HPDE6-E6E7 (cell line): ENCODE data around the gene LAMA2.

Experiments used
- DNase-seq: peaks from one replicate; pipeline ENCODE4 v3.0.0; 2011; ENCODE audit warnings: missing footprints; ENCODE audit errors: extremely low spot score

LAMA2 gene

DNA sequence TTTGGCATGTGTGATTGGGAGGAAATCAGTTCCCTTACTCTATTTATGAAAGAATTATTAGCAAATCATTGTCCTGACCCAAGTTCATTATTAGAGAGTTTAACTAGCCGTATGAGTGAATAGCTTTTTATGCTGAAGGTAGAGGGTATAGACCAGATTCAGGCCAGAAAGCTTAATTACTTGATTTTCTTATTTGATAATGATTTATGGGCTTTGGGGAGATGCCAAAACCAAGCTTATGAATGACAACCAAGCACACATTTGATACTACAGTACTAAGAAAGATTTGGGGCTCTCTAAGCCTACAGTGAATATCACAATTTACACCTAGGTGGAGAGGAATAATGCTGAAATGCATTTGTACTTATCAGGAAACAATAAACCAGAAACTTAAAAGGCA, 633.8 kb downstream of the LAMA2 start:
- no peak for DNase-seq

DNA sequence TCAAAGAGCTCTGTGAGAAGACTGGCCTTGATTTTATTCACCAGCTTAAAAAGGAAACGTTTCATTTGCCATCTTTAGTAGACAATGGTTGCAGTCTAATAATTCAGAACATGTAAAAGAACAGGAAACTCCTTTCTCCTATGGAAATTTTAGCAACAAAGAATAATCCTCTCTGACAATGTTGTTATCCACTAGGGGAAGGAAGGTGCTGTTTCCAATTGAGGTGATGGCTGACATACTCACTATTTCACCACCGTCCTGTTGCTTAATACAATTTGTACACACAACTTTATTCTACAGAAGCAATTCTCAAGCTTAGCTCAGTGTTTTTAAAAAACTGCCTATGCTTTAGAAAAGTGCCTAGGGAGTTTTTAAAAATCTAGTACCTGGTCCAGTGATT, 634.4 kb downstream of the LAMA2 start:
- no peak for DNase-seq

DNA sequence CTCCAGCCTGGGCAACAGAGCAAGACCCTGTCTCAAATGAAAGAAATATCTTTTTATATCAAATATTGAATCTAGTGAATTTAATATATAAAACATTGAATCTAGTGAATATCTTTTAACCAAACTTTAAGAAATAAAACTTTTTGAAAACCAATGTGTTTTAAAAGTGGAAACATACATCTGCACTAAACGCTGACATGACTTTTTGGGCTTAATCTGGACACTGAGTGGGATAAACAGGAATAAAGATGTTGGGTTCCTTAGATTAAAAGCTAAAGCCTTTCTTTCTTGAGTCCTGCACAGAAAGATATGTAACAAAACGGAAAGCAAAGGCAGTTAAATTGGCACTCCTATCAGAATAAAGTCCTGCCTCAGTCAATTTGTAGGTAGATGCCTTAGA, 636.8 kb downstream of the LAMA2 start:
- DNase-seq, result no peak

DNA sequence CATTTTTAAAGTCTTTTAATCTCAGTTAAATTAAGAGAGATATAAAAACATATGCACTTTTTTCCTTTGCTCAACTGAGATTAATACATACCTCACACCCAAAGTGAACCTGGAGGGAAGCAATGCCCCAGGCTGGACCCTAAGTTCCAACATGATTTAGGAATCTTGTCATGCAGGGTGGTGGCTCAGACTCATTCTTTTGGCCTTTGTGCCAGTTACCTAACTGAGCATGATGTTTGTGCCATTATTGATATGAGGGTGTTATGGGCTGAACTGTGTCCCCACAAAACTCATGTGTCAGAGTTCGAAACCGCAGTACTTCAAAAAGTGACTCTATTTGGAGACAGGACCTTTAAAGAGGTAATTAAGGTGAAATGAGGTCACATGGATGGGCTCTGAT, 639.0 kb downstream of the LAMA2 start:
- no peak for DNase-seq

DNA sequence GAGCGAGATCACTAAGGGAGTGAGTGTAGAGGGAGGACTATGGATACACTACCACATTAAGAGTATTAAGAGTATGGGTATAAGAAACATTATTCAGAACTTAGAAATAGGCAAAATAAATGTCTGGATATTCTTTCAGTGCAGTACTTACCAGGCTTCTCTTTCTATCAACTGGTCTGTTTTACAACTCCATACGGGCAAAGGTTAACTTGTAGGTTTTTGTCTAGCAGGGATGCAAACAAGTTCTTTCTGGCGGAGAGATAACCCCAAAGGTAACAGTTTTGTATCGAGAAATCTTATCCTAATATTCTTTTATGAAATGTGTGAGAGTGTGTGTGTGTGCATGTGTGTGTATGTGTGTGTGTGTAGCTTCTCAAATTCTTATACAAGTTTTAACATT, 640.9 kb downstream of the LAMA2 start:
- no peak for DNase-seq

DNA sequence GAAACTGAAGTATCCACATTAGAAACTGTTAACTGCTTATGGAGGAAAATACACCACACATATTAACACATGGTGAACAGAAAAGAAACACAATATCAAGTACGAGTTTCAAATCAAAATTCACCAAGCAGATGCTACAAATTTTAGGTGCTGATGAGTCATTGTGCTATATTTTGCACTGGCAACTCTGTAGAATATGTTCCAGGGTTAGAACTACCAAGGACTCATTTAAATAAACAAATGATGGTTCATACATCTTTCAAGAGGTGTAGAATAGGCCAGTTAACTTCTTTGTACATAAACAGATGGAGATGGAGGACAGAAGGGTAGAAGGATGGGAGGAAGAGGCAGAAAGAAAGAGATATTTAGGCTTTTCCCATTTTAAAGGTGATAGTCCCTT, 642.1 kb downstream of the LAMA2 start:
- DNase-seq, result no peak

DNA sequence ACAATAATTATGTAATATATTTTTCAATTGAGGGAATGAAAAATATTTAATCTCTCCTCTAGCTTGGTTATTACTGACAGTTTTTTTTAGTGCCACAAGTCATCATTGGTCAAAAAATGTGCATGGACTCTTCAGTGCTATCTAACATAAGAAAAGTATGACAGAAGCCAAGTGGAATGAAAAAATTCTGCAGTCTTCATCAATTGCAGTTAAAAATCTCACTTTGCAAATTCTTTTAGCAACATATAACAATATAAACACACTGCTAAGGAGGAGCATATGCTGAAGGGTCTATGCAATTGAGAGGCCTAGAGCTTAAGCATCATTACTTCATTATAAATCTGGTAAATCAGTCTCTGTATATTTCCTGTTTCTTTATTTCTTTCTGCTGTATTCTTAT, 652.0 kb downstream of the LAMA2 start:
- no peak for DNase-seq

DNA sequence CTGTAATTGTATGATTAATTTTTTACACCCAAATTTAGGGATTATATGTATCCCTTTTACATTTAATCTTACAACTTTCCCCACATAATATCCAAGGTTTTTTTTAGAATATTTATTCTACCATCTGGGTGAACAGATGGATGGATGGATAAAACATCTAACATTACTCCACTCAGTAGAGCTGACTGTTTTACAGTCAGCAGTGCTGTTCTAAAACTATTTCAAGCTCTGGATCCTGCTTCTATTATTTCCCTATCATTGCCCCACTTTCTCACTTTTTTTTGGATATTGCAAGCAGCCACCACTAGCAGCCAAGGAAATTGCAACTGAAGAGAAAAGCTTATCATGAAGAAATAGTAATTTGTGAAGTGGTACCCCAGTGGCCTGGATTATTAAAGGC, 653.3 kb downstream of the LAMA2 start:
- no peak for DNase-seq

DNA sequence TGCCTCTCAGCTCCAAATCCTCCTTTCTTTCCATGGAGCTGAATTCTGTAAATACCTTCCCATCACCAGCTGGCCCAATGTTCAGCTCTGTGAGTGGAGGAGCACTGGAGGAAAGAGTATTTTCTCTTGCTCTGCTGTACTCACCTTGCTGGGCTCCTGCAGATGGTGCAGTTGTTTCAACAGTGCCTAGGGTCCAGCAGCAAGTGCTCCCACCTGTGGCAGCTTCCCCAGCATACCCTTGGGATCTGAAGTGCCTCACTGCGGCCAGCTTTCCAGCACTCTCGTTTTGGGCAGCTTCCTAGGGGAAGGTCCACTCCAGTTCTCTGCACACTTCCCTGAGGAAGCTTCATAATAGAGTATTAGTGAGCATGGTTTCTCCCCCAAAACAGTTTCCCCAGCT, 656.1 kb downstream of the LAMA2 start:
- DNase-seq, result no peak

DNA sequence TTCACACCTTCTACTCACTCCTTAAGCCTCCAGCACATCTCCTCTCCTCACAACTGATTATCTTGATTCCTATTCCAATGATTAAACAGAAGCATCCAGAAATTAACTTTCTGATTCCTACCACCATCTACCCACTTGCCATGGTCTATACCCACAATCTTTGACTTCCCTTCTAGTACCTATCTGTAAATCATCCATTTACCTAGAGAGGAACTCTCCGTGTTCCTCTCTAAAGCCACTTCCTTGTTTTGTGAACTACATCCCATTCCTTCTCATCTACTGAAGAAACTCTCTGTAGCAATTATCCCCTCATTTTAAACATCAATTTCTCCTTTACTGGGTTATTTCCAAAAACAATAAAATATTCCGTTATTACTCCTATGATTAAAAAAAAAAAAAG, 659.8 kb downstream of the LAMA2 start:
- DNase-seq, result no peak

DNA sequence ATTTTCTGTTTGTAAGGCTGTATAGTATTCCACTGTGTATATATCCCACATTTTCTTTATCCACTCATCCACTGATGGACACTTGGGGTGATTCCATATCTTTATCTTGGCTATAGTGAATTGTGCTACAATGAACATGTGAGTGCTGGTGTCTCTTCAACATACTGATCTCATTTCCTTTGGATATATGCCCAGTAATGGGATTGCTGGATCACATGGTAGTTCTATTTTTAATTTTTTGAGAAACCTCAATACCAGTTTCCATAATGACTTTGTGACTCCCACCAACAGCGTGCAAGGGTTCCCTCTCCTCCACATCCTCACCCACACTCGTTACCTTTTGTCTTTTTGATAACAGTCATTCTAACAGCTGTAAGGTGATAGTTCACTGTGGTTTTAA, 661.0 kb downstream of the LAMA2 start:
- DNase-seq, result no peak

DNA sequence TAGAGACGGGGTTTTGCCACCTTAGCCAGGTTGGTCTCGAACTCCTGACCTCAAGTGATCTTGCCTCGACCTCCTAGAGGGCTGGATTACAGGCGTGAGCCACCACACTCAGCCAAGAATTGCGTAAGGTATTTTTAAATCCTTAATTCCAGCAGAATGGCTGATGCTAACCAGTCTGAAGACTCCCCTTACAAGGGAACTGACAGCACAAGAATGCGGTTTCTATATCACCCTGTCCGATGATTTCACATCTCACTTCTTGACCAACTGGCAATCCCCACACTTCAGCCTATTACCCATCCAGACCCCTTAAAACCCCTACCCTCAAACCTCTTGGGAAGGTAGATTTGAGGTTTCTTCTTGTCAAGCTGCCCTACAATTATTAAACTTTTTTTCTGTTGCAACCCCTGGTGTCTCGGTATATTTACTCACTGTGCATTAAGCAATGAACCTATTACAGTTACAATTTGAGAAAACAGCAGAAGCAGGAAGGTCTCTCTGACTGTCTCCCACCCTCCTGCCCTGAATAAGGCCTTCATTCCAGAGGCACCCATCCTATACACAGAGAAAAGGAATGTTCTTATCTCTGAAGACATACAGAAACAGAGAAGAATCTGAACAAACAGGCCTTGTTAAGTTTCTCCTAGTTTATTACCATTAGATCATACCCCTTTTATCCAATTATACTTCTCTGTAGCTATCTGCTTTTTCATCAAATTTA, 662.1 kb downstream of the LAMA2 start:
- DNase-seq, result no peak

DNA sequence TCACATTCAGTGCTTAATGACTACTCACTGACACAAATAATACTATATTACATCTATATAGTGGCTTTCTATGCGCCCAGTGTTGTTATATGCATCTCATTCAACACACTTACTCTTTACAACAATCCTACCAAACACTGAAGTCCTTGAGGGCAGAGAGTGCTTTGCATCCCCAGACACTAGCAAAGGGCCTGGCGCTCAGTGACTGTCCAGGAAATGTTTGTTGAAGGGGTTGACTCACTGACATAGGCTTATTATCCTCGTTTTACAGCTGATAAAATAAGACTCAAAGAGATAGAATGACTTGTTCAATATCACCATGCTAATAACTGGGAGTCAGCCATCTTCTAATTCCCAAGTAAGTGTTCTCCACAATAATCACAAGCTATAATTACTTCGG, 663.8 kb downstream of the LAMA2 start:
- DNase-seq, result no peak

DNA sequence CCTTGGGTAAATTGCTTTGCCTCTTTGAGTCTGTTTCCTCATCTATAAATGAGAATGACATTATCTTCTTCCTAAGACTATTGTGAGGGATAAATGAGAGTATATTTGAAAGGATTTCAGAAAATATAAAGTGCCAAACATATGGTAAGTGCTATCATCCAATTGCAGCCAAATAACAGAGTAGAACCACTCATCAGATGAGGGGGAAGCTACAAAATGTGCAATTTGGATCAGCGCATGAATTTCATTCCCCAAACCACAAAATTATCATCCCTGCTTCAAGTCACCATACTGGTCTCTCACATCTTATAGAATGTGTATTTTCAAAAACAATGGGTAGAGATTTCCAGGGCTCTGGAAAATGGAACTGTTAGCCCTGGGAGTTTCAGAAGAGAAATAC, 668.5 kb downstream of the LAMA2 start:
- DNase-seq, result no peak

DNA sequence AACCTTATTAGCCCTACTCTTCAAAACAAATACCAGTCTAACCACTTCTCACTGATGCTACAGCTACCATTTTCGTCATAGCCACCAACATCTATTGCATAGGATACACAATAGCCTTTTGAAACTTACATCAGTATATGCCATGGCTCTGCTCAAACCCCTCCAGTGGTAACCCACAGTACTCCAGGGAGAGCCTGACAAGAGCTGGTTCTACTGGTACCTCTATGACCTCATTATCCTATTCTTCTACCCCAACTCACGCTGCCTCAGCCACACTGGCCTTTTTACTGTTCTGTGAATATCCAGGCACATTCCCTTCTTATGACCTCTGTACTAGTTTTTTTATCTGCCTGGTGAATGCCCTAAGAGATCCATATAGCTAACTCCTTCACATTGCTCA, 669.5 kb downstream of the LAMA2 start:
- DNase-seq, result no peak

DNA sequence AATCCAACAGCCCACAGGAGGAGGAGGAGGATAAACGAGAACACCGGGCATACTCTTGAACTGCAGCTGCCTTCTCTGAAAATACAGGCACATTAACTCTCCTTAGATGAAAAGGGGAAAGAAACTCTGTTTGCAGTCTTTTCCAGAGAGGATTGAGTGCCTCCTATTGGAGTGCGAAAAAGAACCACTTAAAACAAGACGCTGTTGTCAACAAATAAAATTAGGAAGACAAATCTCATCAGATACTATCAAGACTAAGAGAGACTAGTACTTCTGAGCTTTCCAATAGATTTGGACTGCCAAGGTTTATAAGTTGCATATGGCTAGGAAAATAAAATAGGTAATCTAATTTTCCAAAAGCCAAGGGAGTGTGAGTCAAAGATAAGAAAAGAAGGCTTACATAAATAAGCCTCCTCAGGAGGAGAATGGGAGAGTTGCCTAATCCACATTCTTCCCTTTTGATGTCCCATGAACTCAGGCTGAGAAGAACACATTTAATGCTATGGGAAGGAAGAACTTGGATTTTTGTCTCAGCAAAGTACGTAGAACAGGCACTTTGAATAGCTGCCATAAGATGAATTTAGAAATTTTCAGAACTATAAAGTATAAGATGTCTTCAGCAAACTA, 672.4 kb downstream of the LAMA2 start:
- DNase-seq, result no peak

DNA sequence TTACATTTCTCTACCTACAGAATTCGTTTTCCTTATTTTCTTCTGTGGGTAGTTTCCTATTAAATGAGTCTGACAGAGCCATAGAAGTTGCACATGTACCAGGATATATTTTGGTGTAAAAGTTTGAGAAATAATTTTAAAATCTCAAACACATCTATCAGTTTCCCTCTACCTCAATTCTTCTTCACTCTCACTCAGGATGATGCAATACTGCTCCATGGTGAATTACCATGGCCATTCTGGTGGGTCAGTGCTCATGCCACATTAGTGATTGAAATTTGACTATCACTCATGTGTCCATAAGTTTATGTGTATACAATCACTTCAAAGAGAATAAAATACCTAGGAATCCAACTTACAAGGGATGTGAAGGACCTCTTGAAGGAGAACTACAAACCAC, 675.3 kb downstream of the LAMA2 start:
- no peak for DNase-seq

DNA sequence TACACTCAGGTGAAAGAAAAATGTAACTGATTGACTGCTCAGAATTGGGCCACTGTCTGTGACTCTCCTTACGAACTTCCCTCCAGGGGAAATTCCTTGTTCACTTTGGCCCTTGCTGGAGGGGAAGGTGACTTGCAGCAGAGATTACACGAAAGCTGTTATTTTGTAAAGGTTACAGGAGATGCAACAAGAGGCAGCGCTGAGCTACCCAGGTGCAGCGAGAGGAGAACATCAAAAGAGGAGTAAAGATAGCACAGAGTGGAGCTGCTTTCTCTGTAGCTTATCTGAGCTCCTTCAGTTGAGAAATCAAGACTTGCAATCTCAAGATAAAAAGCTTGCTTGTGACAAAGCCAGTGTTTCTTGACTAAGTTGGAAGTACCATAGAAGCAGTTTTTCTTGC, 682.4 kb downstream of the LAMA2 start:
- no peak for DNase-seq

DNA sequence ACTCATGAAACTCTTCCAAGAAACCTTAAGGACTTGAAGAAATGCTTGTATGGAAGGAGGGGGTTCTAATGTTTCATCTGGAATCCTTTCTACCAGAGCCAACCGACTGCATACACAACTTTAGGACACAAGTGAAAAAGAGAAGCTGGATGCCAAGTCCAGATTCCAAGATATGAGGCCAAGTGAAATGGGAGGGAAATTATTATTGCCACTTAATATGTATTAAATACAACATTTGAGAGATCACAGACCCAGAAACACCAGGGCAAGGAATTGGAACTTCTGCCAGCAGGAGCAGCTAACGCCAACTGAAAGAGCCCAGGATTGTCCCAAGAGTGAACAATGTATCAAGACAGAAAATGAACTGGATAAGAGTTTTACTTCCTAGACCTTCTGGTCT, 682.9 kb downstream of the LAMA2 start:
- DNase-seq, result no peak
